Kidney (tissue), 14 donors: ENCODE measurements around the gene NACA2. TPM values are rescaled to one million over a fixed set of nuclear protein-coding genes. Genes with fewer than 3 reads are reported as not detected.
"Not testable (repeated sequence)": the region's sequence is repeated elsewhere in the genome, so short reads cannot be mapped to it uniquely, and the experiment has no call there.

Source experiments
- DNase-seq, 5 donors: peaks; one replicate each; pipeline ENCODE4 v3.0.0-alpha.2; 2013 to 2020
- FAIRE-seq: peaks from 2 replicates; lab custom pipeline; 2012; peaks lifted over from hg19 to GRCh38; lab: Jason Lieb, UNC
- H3K27ac ChIP-seq, 2 donors: one replicate each; pipeline ENCODE4 v1.7.0; 2013; ENCODE audit warnings: low read depth in 2 of 2, low read length in 2 of 2, inconsistent platforms in 1 of 2
- H3K27me3 ChIP-seq: one replicate; pipeline ENCODE4 v1.7.1; 2013; ENCODE audit warnings: low read length, inconsistent platforms; ENCODE audit not compliant: control insufficient read depth, insufficient read depth
- H3K36me3 ChIP-seq, 3 donors: one replicate each; pipeline versions ENCODE4 v1.7.0 to v1.7.1; 2013; ENCODE audit warnings: low read length in 3 of 3, control low read depth in 1 of 3, inconsistent platforms in 1 of 3; ENCODE audit not compliant: insufficient read depth in 3 of 3, control insufficient read depth in 2 of 3
- H3K4me1 ChIP-seq, 3 donors: one replicate each; pipeline versions ENCODE4 v1.7.0 to v1.7.1; 2013; ENCODE audit warnings: low read length in 3 of 3, inconsistent platforms in 1 of 3, low read depth in 1 of 3; ENCODE audit not compliant: control insufficient read depth in 2 of 3, insufficient read depth in 2 of 3
- H3K4me3 ChIP-seq, 3 donors: one replicate each; pipeline versions ENCODE4 v1.7.0 to v1.8.1; 2013; ENCODE audit warnings: low read length in 3 of 3, control low read depth in 1 of 3, inconsistent platforms in 1 of 3
- H3K9ac ChIP-seq, 3 donors: one replicate each; pipeline versions ENCODE4 v1.7.0 to v1.7.1; 2013; ENCODE audit warnings: low read length in 3 of 3, control low read depth in 1 of 3, inconsistent platforms in 1 of 3
- H3K9me3 ChIP-seq, 3 donors: one replicate each; pipeline versions ENCODE4 v1.7.0 to v1.7.1; 2013; ENCODE audit warnings: low read length in 3 of 3, control low read depth in 1 of 3, inconsistent platforms in 1 of 3; ENCODE audit not compliant: control insufficient read depth in 2 of 3, insufficient read depth in 1 of 3
- CTCF ChIP-seq: IDR thresholded peaks from 3 replicates; pipeline ENCODE4 v1.5.1; 2012; ENCODE audit warnings: mild to moderate bottlenecking, moderate library complexity, borderline replicate concordance; ENCODE audit not compliant: insufficient read depth; ENCODE audit errors: extremely low read depth
- intact Hi-C: fragments of 100-400 bp; cut with DNase I; formaldehyde crosslinking; loops from one replicate; pipeline ENCODE4 v1.11.1; 2022
- polyA plus RNA-seq: library from polyadenylated mRNA; stranded (reverse); fragments of 350-450 nt; fragmentation: Illumina TruSeq; extraction: RNeasy Lipid Tissue Mini Kit (QIAGEN cat#74804); gene quantifications from one replicate; pipeline ENCODE4 v1.2.3, GENCODE V29; 2014; ENCODE audit warnings: low read depth, low replicate concordance; ENCODE audit not compliant: insufficient read depth
- total RNA-seq: library from RNA; stranded (reverse); fragmentation: NEBNext Ultra II Directional; extraction: Animal tissue kit (Norgen Biotek cat#: 25700); gene quantifications from one replicate; pipeline ENCODE4 v1.2.1, GENCODE V29; 2021
- donor health status: control.
- donor health status: control.
- donor health status: control.
- donor health status: control.
- donor health status: control.
- donor health status: DM: yes; HTN: yes; CAD: no.
- donor health status: Normal renal cell carcinoma (clear cell type).

NACA2 gene
- total and polyA plus RNA-seq, 2 donors from 2014 or later = not detected

- Histone ChIP-seq H3K27ac (no peak overlapping the region), H3K9ac (no peak overlapping the region), H3K4me3 (no peak overlapping the region), H3K27me3 (no peaks in the 10 kb centered on the region), H3K4me1 (no peaks in the 10 kb centered on the region), H3K9me3 (no peaks in the 10 kb centered on the region), H3K36me3 (no peaks in the 10 kb centered on the region)
- intact Hi-C loops = no loop called here
- TF ChIP-seq CTCF = no peak
- FAIRE-seq (no peak), DNase-seq (no peak)
Observed at GRCh38 chr17:61587807-61588660, 3.0 kb downstream of the NACA2 start.

DNA sequence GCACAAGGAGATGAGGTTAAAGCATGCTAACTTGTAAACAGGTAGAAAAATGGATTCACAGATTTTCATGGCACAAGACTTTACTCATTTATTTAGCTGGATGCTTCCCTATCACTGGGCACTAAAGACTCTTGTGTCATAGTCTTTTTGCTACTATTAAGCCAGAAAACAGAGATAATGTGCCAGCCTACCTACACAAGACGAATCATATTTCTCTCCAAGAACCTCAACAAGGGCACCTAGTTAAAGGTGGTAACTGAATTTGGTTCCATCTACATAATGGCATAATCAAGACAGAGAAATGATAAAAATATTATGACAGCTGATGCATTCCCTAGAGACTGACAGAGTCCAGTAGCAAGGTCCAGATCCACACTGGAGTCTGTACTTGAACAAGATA is 3.8 kb downstream of the NACA2 start:
- Histone ChIP-seq H3K4me3 (no peak overlapping the region), H3K27me3 (no peaks in the 10 kb centered on the region), H3K36me3 (no peaks in the 10 kb centered on the region), H3K27ac (no peak overlapping the region), H3K9me3 (no peaks in the 10 kb centered on the region), H3K9ac (no peak overlapping the region), H3K4me1 (no peaks in the 10 kb centered on the region)
- no peak for TF ChIP-seq CTCF
- DNase-seq (no peak), FAIRE-seq (no peak)
- intact Hi-C loops = no loop called here

GRCh38 chr17:61586622-61587021 is 4.4 kb downstream of the NACA2 start:
- H3K4me3 ChIP-seq, H3K4me1 ChIP-seq, DNase-seq, FAIRE-seq, intact Hi-C loops, H3K9me3 ChIP-seq, H3K27me3 ChIP-seq, H3K27ac ChIP-seq, H3K9ac ChIP-seq, H3K36me3 ChIP-seq: not testable (repeated sequence)

- intact Hi-C loops = no loop called here
- Histone ChIP-seq H3K4me1 (no peaks in the 10 kb centered on the region), H3K9me3 (no peaks in the 10 kb centered on the region), H3K27me3 (no peaks in the 10 kb centered on the region), H3K36me3 (no peaks in the 10 kb centered on the region), H3K4me3 (no peak overlapping the region), H3K27ac (no peak overlapping the region), H3K9ac (no peak overlapping the region)
- DNase-seq = no peak
- no peak for TF ChIP-seq CTCF
- no peak for FAIRE-seq
Observed at GRCh38 chr17:61586031-61586566, 4.9 kb downstream of the NACA2 start.
